Astrocyte (in vitro differentiated cells and primary cell): ENCODE results near the gene CASR.

Experiments
- CTCF ChIP-seq: IDR thresholded peaks from 2 replicates; pipeline ENCODE4 v1.5.1; 2011; ENCODE audit warnings: low read depth, mild to moderate bottlenecking, inconsistent platforms, low read length, moderate library complexity; ENCODE audit not compliant: insufficient read depth
- EZH2 ChIP-seq: IDR thresholded peaks from 2 replicates; pipeline ENCODE4 v1.6.1; 2012; ENCODE audit warnings: mild to moderate bottlenecking, low read length, inconsistent platforms; ENCODE audit not compliant: insufficient read depth

GRCh38 chr3:122322095-122323075, 138.9 kb downstream of the CASR start:
- TF ChIP-seq CTCF, result no peak
- TF ChIP-seq EZH2, result no peak
